ENCODE data around the gene PLXNB2. TPM values are rescaled to one million over a fixed set of nuclear protein-coding genes. Genes with fewer than 3 reads are reported as not detected.

PLXNB2 gene
- total RNA-seq, 2 experiments from 2014 or later = 48.4 to 49.9 TPM

DNA sequence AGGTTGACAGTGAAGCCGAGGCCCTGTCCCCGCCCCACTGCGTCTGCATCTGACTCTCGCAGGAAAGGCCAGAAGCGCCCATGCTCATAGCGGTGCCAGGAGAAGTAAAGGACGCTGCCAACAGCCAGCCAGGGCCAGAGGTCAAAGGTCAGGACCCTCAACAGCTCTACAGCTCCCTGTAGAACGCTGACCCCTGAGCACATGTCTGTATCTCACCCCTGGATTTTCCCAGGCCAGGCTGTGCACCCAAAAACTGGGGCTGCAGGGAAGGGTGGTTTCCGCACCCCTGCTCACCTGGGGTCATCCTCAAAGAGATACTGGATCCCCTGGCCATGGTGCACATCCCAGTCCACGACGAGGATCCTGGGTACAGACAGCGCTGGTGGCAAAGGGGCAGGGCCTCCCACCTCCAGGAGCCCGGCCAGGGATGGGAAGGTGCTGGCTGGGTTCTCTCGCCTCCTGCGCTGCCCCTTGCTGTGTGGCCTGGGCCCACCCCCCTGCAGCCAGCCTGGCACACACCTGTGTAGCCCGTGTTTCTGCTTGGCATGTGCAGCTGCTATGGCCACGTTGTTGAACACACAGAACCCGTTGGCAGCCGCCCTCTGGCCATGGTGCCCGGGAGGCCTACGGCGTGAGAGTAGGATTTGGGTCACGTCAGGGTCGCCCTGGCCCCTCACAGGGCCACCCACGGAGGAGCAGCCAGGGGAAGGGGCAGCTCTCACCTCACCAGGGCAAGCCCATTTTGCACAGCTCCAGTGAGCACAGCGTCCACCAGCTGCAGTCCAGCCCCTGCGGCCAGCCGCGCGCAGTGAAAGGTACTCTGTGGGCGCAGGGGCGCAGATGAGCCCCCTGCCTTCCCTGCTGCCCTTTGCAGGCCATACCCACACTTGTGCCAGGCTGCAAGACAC lies 57.9 kb downstream of the PLXNB2 start:
- peak overlapping the region; percentile 84 for H3K4me3 Mint-ChIP-seq
- H3K27me3 Mint-ChIP-seq (ENCODE audit: low read depth) = no peaks in the 10 kb centered on the region
- peaks cover 14% of the 10 kb centered on the region for H3K36me3 Mint-ChIP-seq (ENCODE audit: low read depth)
- no peaks in the 10 kb centered on the region for H3K9me3 Mint-ChIP-seq (ENCODE audit: insufficient read depth)
- DNase-seq = no peak
- ATAC-seq = no peak
- H3K27ac Mint-ChIP-seq = peak overlapping the region; percentile 84
- POLR2A ChIA-PET = interaction anchor here (0.8 to 3.2 kb wide), 3 partner anchors 13 to 73 kb away, joined by 3 to 17 read pairs (median 5); partner anchors contain the start of gene MAPK12
- CTCF ChIA-PET = interaction anchor here (1.6 to 2.3 kb wide), 2 partner anchors 12 to 79 kb away, joined by 8 to 13 read pairs; no protein-coding TSS in a partner anchor
- peaks cover 29% of the 10 kb centered on the region for H3K4me1 Mint-ChIP-seq (ENCODE audit: low read depth)

DNA sequence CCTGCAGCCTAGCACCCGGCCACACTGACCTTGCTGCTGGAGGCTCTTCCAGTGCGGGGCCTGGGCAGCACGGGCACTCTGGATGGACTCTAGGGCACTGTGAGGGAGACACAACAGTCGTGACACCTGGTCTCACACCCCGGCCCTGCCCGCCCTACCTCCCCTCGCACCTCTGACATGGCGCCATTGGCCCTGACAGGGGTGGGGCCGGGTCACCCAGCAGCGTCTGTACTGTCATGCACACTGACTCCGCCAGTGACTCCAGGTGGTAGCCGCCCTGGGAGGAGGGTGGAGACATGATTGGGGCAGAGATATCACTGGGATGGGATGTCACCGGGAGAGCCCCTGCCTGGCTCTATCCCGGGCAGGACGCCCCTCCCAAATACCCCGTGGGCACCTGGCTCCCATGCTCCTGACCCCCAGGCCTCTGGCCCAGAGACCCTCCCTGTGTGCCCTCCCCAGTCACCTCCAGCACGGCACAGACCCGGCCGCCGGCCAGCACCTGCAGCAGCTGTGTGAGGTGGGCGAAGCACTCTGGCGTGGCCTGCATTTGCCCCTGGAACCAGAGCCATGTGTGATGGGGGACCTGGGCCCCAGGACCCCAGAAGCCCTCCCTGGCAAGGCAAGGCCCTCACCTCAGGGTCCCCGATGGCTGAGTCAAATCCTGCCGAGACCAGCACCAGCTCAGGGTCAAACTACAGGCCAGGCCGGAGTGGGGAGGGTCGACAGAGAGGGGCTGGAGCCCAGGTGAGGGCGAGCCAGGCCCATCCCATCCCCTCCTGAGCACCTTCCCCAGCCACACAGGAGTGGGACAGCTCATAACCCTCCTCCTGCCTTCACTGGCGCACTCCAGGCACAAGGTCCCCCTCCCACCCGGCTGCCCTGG lies 59.0 kb downstream of the PLXNB2 start:
- no peak overlapping the region for H3K4me3 Mint-ChIP-seq
- ChIA-PET POLR2A (no interaction called here), CTCF (no interaction called here)
- H3K27ac Mint-ChIP-seq = peak overlapping the region; percentile 80
- no peak for ATAC-seq
- peaks cover 17% of the 10 kb centered on the region for H3K36me3 Mint-ChIP-seq (ENCODE audit: low read depth)
- H3K27me3 Mint-ChIP-seq (ENCODE audit: low read depth) = no peaks in the 10 kb centered on the region
- no peak for DNase-seq
- H3K4me1 Mint-ChIP-seq (ENCODE audit: low read depth) = peaks cover 32% of the 10 kb centered on the region
- no peaks in the 10 kb centered on the region for H3K9me3 Mint-ChIP-seq (ENCODE audit: insufficient read depth)

DNA sequence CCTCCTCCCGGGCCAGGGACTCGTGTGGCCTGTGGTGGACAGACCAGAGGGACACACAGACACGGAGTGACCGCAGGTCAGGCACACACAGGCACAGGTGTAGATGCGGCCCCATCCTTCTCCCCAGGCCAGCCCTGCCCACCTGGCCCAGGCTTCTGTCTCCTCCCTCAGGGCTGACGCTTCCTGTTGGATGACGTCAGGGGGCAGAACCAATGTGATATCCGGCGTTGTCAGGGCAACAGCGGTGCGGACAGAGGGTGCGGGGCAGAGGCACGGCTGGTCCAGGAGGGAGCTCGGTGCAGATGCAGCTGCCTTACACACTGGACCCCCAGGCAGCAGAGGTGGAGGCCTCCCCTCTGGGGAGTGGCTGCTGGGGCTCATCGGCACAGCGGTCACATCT lies 59.7 kb downstream of the PLXNB2 start:
- no peaks in the 10 kb centered on the region for H3K27me3 Mint-ChIP-seq (ENCODE audit: low read depth)
- H3K4me1 Mint-ChIP-seq (ENCODE audit: low read depth) = peaks cover 34% of the 10 kb centered on the region
- DNase-seq (peak; percentile 74), ATAC-seq (no peak)
- ChIA-PET POLR2A (no interaction called here), CTCF (no interaction called here)
- peak overlapping the region; percentile 80 for H3K27ac Mint-ChIP-seq
- H3K9me3 Mint-ChIP-seq (ENCODE audit: insufficient read depth) = no peaks in the 10 kb centered on the region
- peak overlapping the region; percentile 34 for H3K4me3 Mint-ChIP-seq
- peaks cover 17% of the 10 kb centered on the region for H3K36me3 Mint-ChIP-seq (ENCODE audit: low read depth)

DNA sequence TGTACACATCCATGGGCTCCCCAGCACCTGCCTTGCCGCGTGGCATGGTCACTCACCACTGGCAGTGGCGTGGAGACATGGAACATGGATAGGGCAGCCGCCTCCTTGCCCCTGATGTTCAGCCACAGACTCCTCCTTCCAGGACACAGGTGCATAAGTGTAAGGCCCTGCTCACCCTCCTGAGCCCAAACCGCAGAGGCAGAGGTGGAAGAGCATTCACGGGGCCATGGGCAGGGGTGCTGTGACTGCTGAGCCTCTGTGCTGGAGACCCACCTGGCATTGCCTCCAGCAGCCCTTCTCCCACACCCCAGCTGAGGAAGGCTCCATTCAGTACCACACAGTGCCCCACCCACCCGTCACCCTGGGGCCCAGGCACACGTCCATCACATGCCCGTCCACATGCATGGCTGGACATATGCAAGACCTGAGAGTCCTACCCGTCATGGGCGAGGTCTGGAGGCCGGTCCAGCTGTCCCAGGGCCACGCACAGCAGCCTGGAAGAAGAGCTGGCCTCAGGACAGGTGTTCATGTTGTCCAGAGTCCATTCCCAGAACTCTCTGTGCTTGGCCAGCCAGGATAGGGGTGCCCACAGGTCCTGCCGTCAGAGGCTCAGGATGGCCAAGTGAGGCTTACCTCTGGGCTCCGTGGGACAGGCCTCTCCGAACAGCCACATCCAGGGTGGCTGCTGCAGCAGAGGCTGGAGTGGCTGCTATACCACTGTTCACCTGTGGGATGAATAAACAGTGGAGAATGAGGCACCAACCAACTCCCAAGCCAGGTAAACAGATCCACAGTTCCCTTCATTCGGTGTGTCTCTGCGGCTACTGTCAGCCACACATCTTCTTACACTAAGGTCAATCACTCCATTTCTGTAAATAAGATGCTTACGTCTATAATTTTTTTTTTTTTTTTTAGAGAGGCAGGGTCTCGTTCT lies 60.9 kb downstream of the PLXNB2 start:
- Mint-ChIP-seq H3K27ac (peak overlapping the region; percentile 99), H3K4me3 (peak overlapping the region; percentile 95), H3K27me3 (ENCODE audit: low read depth) (no peaks in the 10 kb centered on the region), H3K4me1 (ENCODE audit: low read depth) (peaks cover 45% of the 10 kb centered on the region), H3K9me3 (ENCODE audit: insufficient read depth) (no peaks in the 10 kb centered on the region), H3K36me3 (ENCODE audit: low read depth) (peaks cover 22% of the 10 kb centered on the region)
- ChIA-PET CTCF (interaction anchor here (1.9 kb wide), 1 partner anchor 95 kb away, joined by 5 read pairs; no protein-coding TSS in a partner anchor), POLR2A (interaction anchor here (3.1 kb wide), 1 partner anchor 56 kb away, joined by 14 read pairs; no protein-coding TSS in a partner anchor)
- ATAC-seq (no peak), DNase-seq (no peak)

DNA sequence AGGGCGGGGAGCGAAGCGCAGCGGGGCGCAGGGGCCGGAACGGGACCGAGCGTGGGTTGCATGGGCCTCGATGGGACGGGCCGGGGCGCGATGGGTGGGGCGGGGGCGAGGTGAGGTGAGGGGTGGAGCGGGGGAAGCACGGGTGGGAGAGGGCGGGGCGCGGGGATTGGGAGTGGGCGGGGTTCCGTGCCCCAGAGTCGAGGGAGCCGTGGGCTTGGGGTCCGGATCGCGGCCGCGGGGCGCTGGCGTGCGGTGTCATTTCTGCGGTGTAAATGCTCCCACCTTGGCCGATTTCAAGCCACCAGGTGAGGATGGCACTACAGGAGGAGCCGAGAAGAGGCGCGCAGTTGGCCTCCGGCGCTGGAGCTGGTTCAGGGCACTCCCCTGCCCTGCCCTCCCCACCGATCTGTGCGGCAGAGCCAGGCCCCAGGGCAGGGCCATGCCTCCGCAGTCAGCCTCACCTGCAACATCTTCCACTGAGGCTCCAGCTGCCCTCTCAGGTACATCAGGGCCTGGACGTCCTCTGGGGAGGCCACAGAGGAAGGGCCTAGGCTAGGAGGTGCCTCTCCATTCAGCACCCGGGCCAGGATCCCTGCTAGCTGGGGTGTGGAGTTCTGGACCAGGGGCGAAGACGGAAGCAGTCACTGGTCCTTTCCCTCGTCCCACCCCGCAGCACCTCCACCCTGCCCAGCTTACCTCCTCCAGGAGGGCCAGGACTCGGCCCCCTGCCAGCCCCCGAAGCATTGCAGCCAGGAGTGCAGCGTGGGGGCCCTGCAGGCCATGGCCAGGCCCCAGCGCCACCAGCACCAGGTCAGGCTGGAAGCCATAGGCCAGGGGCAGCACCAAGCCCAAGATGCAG lies 62.0 kb downstream of the PLXNB2 start:
- no peaks in the 10 kb centered on the region for H3K9me3 Mint-ChIP-seq (ENCODE audit: insufficient read depth)
- POLR2A ChIA-PET = interaction anchor here (2.1 to 3.1 kb wide), 2 partner anchors 55 to 376 kb away, joined by 6 to 14 read pairs; no protein-coding TSS in a partner anchor
- H3K27me3 Mint-ChIP-seq (ENCODE audit: low read depth) = no peaks in the 10 kb centered on the region
- peaks cover 48% of the 10 kb centered on the region for H3K4me1 Mint-ChIP-seq (ENCODE audit: low read depth)
- peaks cover 25% of the 10 kb centered on the region for H3K36me3 Mint-ChIP-seq (ENCODE audit: low read depth)
- DNase-seq = no peak
- CTCF ChIA-PET = interaction anchor here (1.9 kb wide), 2 partner anchors 96 to 252 kb away, joined by 5 read pairs; no protein-coding TSS in a partner anchor
- peak; percentile 17 for ATAC-seq
- peak overlapping the region; percentile 95 for H3K4me3 Mint-ChIP-seq
- H3K27ac Mint-ChIP-seq = peak overlapping the region; percentile 99

DNA sequence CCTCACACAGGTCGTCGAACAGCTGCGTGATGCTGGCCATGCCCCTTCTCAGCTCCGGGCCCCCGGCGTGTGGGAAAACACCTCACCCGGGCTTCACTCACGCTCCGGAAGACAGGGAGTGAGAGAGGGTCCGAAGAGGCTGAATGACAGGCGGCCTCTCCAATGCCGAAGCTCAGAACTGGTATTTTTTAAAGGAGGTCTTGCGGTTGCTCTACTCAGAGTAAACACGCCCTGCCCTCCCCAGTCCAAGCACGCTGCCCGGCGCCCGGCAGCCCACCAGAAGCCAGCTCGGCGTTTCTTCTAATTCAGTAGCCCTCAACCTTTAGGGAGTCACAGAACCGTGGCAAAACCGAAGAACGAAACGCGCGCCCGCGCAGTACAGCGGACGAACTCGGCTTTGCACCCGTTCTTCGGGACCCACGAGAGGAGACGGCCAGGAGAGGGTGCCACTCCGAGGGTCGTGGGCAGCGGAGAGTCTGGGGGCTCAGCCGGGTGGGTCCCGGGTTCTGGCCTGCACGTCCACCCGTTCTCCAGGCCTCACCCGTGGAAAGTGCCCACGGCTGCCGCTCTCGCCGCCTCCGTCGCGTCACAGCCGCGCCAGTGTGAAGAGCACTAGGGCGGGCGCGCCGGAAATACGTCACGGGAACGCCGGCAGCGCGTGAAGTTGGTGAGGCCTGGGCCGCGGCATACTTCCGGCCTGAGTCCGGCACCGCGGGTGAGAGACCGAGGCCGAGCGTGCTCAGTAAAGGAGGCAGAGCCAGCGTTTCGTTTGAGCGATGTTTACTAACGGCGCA lies 62.8 kb downstream of the PLXNB2 start, which contains the start of gene TUBGCP6:
TSS of gene TUBGCP6 (minus strand) at position 604 of the 794 bp plus-strand sequence. CDS start at position 40, 564 bp downstream.
- ChIA-PET CTCF (interaction anchor here (0.7 to 1.9 kb wide), 12 partner anchors 8 to 383 kb away, joined by 3 to 5 read pairs (median 3); partner anchors contain the start of gene SCO2), POLR2A (interaction anchor here (0.6 to 3.1 kb wide), 12 partner anchors 10 to 376 kb away, joined by 3 to 14 read pairs (median 4); partner anchors contain the start of genes PLXNB2 and SCO2)
- peak within 1 kb of the TSS; percentile 99 for H3K27ac Mint-ChIP-seq
- peaks cover 41% of the 10 kb centered on the region for H3K4me1 Mint-ChIP-seq (ENCODE audit: low read depth)
- peak within 1 kb of the TSS; percentile 95 for H3K4me3 Mint-ChIP-seq
- H3K36me3 Mint-ChIP-seq (ENCODE audit: low read depth) = peaks cover 31% of the 10 kb centered on the region
- DNase-seq = peak; percentile 95
- peak; percentile 81 for ATAC-seq
- H3K9me3 Mint-ChIP-seq (ENCODE audit: insufficient read depth) = no peaks in the 10 kb centered on the region
- H3K27me3 Mint-ChIP-seq (ENCODE audit: low read depth) = no peaks in the 10 kb centered on the region

DNA sequence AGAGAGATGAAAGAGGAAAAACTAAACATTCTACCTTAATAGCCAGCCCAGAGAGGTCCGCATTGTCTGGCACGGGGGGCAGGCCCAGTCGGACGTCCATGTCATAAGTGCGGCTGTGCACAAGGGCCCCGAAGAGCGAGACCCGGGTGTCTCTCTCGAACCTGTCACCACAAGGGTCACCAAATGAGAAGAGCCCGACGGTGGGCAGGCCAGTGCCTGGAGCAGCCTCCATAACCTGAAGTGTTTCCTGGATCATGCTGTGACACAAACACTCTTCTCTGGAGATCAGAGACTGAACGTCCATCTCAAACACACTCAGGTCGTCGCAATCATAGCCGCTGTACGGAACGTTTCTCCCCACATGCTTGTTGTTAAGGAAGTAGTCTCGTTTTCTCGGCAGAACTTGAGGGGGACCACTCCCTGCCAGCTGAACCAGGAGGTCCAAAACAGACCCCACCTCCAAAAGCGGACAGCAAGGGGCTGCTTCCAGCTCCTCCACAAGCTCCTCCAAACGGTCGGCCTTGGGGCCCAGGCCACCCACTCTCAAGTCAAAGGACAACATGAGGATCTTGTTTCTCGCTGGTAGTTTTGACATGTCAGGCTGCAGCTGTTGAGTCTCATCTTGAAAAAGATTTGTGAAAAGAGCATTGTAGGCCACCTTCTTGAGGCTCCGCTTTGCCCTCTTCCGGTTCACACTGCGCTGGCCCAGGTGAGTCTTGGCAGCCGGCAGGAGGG lies 63.6 kb downstream of the PLXNB2 start:
- peaks cover 31% of the 10 kb centered on the region for H3K36me3 Mint-ChIP-seq (ENCODE audit: low read depth)
- peak overlapping the region; percentile 99 for H3K27ac Mint-ChIP-seq
- DNase-seq = no peak
- ATAC-seq = no peak
- H3K4me3 Mint-ChIP-seq = peak overlapping the region; percentile 95
- POLR2A ChIA-PET = interaction anchor here (0.6 to 3.1 kb wide), 13 partner anchors 11 to 377 kb away, joined by 3 to 14 read pairs (median 3); partner anchors contain the start of genes PLXNB2 and SCO2
- CTCF ChIA-PET = interaction anchor here (0.7 to 1.9 kb wide), 12 partner anchors 9 to 384 kb away, joined by 3 to 5 read pairs (median 3); partner anchors contain the start of gene SCO2
- peaks cover 40% of the 10 kb centered on the region for H3K4me1 Mint-ChIP-seq (ENCODE audit: low read depth)
- no peaks in the 10 kb centered on the region for H3K9me3 Mint-ChIP-seq (ENCODE audit: insufficient read depth)
- no peaks in the 10 kb centered on the region for H3K27me3 Mint-ChIP-seq (ENCODE audit: low read depth)

DNA sequence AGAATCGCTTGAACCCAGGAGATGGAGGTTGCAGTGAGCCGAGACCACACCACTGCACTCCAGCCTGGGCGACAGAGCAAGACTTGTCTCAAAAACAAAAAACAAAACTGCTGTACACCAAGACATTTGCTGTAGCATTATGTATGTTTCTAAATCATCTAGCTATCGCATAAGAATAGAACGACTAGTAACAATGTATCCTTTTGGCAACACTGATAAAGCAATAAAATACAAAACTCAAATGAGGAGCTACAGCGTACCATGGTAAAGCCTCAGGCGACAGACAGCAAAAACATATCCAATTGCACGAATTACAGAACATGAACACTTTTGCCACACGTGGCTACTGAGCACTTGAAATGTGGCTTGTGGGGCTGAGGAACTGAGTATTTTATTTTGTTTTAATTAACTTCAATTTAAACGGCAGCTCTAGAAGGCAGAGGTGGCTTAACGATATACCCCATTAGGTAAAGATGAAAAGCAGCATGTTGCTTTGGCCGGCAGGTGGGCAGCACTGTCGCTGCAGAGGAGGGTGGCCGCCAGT lies 65.0 kb downstream of the PLXNB2 start:
- Mint-ChIP-seq H3K27ac (peak overlapping the region; percentile 43), H3K9me3 (ENCODE audit: insufficient read depth) (no peaks in the 10 kb centered on the region), H3K36me3 (ENCODE audit: low read depth) (peaks cover 30% of the 10 kb centered on the region), H3K4me1 (ENCODE audit: low read depth) (peaks cover 36% of the 10 kb centered on the region), H3K27me3 (ENCODE audit: low read depth) (no peaks in the 10 kb centered on the region), H3K4me3 (peak overlapping the region; percentile 95)
- DNase-seq (no peak), ATAC-seq (no peak)
- ChIA-PET POLR2A (no interaction called here), CTCF (interaction anchor here (0.7 to 2.8 kb wide), 8 partner anchors 10 to 449 kb away, joined by 3 to 15 read pairs (median 3); partner anchors contain the start of gene SCO2)

DNA sequence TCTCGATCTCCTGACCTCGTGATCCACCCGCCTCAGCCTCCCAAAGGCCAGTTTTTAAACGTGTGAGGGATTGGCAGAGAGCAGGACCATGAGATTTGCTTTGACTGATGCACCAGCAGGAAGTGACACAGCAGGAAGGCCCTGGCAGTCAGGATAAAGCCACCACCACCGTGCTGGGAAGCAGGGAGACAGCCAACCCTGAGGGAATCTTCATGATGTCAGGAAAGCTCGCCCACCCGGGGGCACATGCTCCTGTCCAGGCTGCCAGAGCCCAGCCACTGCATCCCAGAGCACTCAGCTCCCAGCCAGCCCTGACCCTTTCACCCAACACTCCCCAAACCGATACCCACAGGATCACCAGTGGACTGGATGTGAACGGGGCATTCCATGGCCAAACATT lies 68.7 kb downstream of the PLXNB2 start:
- no peak overlapping the region for H3K27ac Mint-ChIP-seq
- H3K27me3 Mint-ChIP-seq (ENCODE audit: low read depth) = no peaks in the 10 kb centered on the region
- ChIA-PET POLR2A (no interaction called here), CTCF (interaction anchor here (0.7 to 3.0 kb wide), 2 partner anchors 12 to 472 kb away, joined by 3 to 9 read pairs; partner anchors contain the start of gene HDAC10)
- no peak overlapping the region for H3K4me3 Mint-ChIP-seq
- DNase-seq (no peak), ATAC-seq (no peak)
- H3K36me3 Mint-ChIP-seq (ENCODE audit: low read depth) = peaks cover 41% of the 10 kb centered on the region
- no peaks in the 10 kb centered on the region for H3K9me3 Mint-ChIP-seq (ENCODE audit: insufficient read depth)
- H3K4me1 Mint-ChIP-seq (ENCODE audit: low read depth) = peaks cover 35% of the 10 kb centered on the region

Measured in activated CD8-positive, alpha-beta T cell treated with anti-CD3 and anti-CD28 coated beads, Interleukin-2, amount 10 ng/mL, durations not matched to agents 7 days and 5 days (primary cell).